Posterior cingulate gyrus (tissue), 11 donors: ENCODE data around the gene NOTO.
"Not testable (repeated sequence)": the region's sequence is repeated elsewhere in the genome, so short reads cannot be mapped to it uniquely, and the experiment has no call there.

Experiments
- DNase-seq, 10 donors: peaks; one replicate each; pipeline versions ENCODE4 v3.0.0 to v3.0.0-alpha.2; 2020 to 2021; ENCODE audit warnings: mixed read lengths in 3 of 10
- intact Hi-C: fragments of 100-400 bp; cut with DNase I; formaldehyde crosslinking; loops from one replicate; pipeline ENCODE4 v1.15.1; 2023

Gene NOTO

GRCh38 chr2:73202156-73203054 lies at the start of gene NOTO:
Gene NOTO, plus strand, starts transcription at chr2:73202574. Its CDS starts 93 bp downstream, at chr2:73202667.
- DNase-seq: no peak
- intact Hi-C loops: no loop called here

- DNase-seq: peak; percentile 58 to 96 (median 76)
- intact Hi-C loops: loop anchor here (2.0 kb wide), 1 partner anchor 70 kb away; no protein-coding TSS in a partner anchor
These were observed 45.7 kb upstream of the NOTO start for GRCh38 chr2:73156539-73157124.

DNA sequence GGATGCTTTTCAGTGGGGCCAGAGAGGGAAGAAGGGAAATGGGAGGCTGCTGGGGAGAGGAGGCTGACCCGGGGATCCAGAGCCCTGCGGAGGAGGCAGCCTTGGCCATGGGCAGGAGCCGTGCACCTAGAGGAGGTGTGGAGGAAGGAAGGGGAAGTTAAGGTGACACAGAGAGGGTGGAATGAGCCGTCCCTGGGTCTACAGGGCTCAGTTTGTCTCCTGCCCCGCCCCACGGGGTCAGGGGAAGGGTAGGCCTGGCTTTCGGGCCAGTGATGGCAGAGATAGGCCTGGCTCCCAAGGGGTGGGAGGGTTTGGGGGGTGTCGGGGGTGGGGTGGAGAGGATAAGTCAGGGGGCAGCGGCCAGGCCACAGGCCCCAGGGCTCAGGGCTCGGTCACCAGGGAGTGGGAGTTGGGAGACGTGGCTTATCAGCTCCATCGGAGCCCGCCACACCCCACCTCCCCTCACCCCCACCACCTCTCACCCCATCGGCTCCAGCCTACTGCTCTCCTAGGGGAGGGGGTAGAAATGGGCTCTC lies 39.5 kb upstream of the NOTO start:
- intact Hi-C loops: loop anchor here (2.0 to 5.0 kb wide), 2 partner anchors 78 to 271 kb away; no protein-coding TSS in a partner anchor
- DNase-seq: peak in 1 of 10 donors; percentile 75

- intact Hi-C loops: loop anchor here (2.0 to 5.0 kb wide), 2 partner anchors 79 to 271 kb away; no protein-coding TSS in a partner anchor
- DNase-seq: peak; percentile 52 to 96 (median 74)
These were observed 38.6 kb upstream of the NOTO start for GRCh38 chr2:73163483-73164367.

DNA sequence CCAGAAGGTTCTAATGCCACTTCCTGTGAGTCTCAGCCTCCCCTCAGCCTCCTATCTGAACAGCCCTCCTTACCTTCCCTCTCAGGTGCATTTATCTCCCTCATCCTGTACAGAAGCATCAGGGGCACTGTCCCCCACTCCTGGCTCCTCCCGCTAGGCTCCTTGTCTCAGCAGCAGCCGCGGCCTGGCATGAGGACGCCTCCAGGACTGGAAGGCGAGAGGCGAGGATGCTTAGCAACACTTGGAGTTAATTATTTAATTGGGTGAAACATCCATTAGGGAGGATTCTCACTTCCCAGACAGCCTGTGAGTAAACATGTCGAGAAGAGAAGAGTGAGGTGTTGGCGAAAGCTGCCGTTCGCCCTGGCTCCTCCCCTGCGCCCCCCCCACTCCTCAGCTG lies 36.4 kb upstream of the NOTO start:
- DNase-seq, intact Hi-C loops: not testable (repeated sequence)

DNA sequence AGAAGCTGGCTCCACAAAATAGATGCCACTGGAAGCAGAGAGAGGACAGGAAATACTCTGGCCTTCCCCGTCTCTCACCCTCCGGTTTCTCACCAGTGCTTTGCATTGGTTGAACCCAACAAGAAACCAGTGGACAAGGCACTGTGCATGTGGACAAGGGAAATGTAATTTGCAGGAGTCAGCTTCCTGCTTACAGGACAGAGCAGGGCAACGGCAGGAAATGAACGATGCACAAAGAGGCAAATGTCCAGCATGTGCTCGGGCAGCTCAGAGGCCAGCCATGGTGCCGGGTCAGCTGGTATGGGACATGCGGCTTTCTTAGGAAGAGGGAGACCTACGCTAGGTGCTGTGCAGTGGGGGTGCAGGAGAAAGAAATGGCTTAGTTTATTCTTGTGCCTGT lies 35.6 kb upstream of the NOTO start:
- intact Hi-C loops, DNase-seq: not testable (repeated sequence)

DNA sequence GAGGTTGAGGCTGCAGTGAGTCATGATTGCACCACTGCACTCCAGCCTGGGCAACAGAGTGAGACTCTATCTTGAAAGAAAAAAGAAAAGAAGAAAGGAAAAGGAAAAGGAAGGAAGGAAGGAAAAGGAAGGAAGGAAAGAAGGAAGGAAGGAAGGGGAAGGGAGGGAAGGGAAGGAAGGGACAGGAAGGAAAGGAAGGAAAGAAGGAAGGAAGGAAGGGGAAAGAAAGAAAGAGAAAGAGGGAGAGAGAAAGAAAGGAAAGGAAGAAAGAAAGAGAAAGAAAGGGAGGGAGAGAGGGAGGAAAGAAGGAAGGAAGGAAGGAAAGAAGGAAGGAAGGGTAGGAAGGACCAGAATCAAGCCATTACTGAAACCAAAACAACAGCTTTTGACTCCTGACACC lies 34.0 kb upstream of the NOTO start:
- intact Hi-C loops, DNase-seq: not testable (repeated sequence)

DNA sequence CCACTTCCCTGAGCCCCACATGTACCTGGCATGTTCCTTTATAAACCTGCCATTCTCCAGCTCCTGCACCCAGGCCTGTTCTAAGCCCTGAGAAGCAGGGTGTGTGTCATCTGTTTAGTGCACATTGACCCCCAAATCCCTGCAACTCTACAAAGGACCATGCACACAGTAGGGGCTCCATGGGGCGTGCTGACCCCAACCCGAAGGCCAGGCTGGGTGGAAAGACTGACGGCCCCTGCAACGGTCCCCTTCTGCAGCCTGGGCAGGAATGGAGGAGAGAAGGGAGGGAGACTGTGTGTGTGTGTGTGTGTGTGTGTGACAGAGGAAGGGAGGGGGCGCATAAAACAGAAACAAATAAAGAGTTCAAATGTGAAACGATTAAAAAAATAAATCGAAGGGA lies 32.0 kb upstream of the NOTO start:
- intact Hi-C loops, DNase-seq: not testable (repeated sequence)

- intact Hi-C loops: no loop called here
- no peak for DNase-seq
These were observed 29.4 kb upstream of the NOTO start for GRCh38 chr2:73172963-73173362.

GRCh38 chr2:73173781-73174180 lies 28.6 kb upstream of the NOTO start:
- intact Hi-C loops: no loop called here

DNA sequence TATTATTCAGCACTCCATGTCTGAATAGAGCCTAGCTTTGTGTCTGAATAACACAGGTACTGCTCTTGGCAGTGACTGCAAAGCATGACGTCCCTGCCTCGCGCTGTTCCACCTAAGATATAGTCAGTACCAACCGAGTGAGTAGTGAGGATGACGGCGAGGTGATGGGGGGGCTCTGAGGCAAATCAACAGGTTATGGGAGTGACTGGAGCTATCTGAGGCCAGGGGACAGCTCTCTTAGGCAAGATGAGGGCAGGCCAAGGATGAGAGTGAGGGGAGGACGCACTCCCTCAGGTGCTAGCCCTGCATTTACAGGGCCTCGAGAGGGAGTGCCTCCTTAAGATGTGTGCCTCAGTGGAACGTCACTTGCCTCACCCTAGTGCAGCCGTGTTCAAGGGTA lies 28.1 kb upstream of the NOTO start:
- no peak for DNase-seq
- intact Hi-C loops: no loop called here

More at GRCh38 chr2:73173781-73174180, 28.6 kb upstream of the NOTO start:
- no peak for DNase-seq

DNA sequence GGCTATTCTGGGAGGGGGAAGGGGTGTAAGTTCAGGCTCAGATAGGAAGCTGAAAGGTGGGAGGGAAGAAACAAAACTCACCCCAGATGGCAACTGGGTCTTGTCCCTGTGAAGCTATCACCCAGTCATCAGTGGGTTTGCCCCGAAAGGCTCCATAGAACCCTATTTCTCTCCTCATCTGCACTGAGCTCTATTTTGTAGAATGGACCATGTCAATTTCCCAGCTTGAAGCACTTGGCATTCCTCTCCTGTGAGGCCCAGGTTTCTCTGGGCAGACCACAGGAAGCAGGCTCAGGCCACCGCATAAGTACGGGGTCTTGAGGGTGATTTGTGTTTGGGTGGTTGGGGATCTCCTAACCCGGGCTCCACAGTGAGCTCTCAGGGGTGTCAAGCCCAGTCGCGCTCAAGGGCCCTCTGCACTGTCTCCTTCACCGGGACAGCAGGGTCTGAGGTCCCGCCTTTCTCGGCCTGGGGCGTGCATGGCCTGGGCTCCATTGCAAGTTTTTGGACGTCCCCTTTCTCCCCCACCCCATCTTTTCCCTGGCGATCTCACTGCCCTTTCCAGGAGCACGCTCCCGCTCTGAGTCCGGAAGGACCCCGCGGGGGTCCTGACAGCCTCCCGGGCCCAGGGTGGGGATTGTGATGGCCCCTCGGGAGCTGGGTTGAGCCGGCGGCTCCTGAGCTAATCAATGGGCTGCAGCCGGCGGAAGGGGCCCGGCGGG lies 27.3 kb upstream of the NOTO start:
- DNase-seq: no peak
- intact Hi-C loops: loop anchor here (5.0 kb wide), 2 partner anchors 183 to 283 kb away; no protein-coding TSS in a partner anchor

- peak; percentile 41 to 94 (median 74) for DNase-seq
These were observed 26.6 kb upstream of the NOTO start for GRCh38 chr2:73175663-73176204.

GRCh38 chr2:73176205-73176880 lies 26.0 kb upstream of the NOTO start:
- no peak for DNase-seq
- intact Hi-C loops: loop anchor here (5.0 kb wide), 2 partner anchors 184 to 284 kb away; no protein-coding TSS in a partner anchor

More at GRCh38 chr2:73175663-73176204, 26.6 kb upstream of the NOTO start:
- intact Hi-C loops: loop anchor here (5.0 kb wide), 2 partner anchors 183 to 283 kb away; no protein-coding TSS in a partner anchor

GRCh38 chr2:73176881-73177644 lies 25.3 kb upstream of the NOTO start:
- intact Hi-C loops: loop anchor here (1.0 to 5.0 kb wide), 3 partner anchors 92 to 285 kb away; no protein-coding TSS in a partner anchor
- peak; percentile 80 to 98 (median 91) for DNase-seq

- intact Hi-C loops: loop anchor here (1.0 to 5.0 kb wide), 3 partner anchors 92 to 285 kb away; no protein-coding TSS in a partner anchor
- DNase-seq: no peak
These were observed 24.6 kb upstream of the NOTO start for GRCh38 chr2:73177645-73178255.

GRCh38 chr2:73185965-73186364 lies 16.4 kb upstream of the NOTO start:
- no peak for DNase-seq
- intact Hi-C loops: no loop called here
